H9 (cell line): ENCODE results near the gene NSD1. TPM values are rescaled to one million over a fixed set of nuclear protein-coding genes. Genes with fewer than 3 reads are reported as not detected.
A peak's percentile ranks its signal among the peaks of the same experiment; 100 is the strongest.

Source experiments
- DNase-seq: peaks from one replicate; pipeline ENCODE4 v3.0.0-alpha.2; 2017
- H2AFZ ChIP-seq: one replicate; pipeline ENCODE4 v1.6.1; 2013; ENCODE audit warnings: mild to moderate bottlenecking, low read length, control low read depth, moderate library complexity
- H2AK5ac ChIP-seq: 2 replicates; pipeline ENCODE4 v1.6.1; 2013; ENCODE audit warnings: low read length, control low read depth, mixed read lengths; ENCODE audit not compliant: insufficient read length
- H2BK120ac ChIP-seq: one replicate; pipeline ENCODE4 v1.6.1; 2013; ENCODE audit warnings: low read depth, mild to moderate bottlenecking, low read length, control low read depth, inconsistent platforms; ENCODE audit not compliant: poor library complexity, severe bottlenecking
- H2BK12ac ChIP-seq: 2 replicates; pipeline ENCODE4 v1.6.1; 2013; ENCODE audit warnings: low read length, control low read depth, mixed read lengths, low read depth; ENCODE audit not compliant: insufficient read length
- H2BK15ac ChIP-seq: 2 replicates; pipeline ENCODE4 v1.6.1; 2013; ENCODE audit warnings: low read depth, low read length, control low read depth
- H2BK20ac ChIP-seq: one replicate; pipeline ENCODE4 v1.6.1; 2013; ENCODE audit warnings: low read depth, mild to moderate bottlenecking, low read length, control low read depth, inconsistent platforms; ENCODE audit not compliant: poor library complexity, severe bottlenecking
- H2BK5ac ChIP-seq: 2 replicates; pipeline ENCODE4 v1.6.1; 2013; ENCODE audit warnings: low read length, control low read depth, mixed read lengths; ENCODE audit not compliant: insufficient read length
- H3K14ac ChIP-seq: 2 replicates; pipeline ENCODE4 v1.6.1; 2013; ENCODE audit warnings: low read length, control low read depth; ENCODE audit not compliant: insufficient read depth
- H3K18ac ChIP-seq: 2 replicates; pipeline ENCODE4 v1.6.1; 2013; ENCODE audit warnings: low read depth, mild to moderate bottlenecking, mixed read lengths, low read length, control low read depth; ENCODE audit not compliant: insufficient read length
- H3K23ac ChIP-seq: 2 replicates; pipeline ENCODE4 v1.6.1; 2013; ENCODE audit warnings: low read length, control low read depth, mixed read lengths, low read depth; ENCODE audit not compliant: insufficient read length
- H3K23me2 ChIP-seq: 2 replicates; pipeline ENCODE4 v1.6.1; 2013; ENCODE audit warnings: low read depth, mild to moderate bottlenecking, mixed read lengths, low read length, control low read depth; ENCODE audit not compliant: insufficient read length, poor library complexity, severe bottlenecking
- H3K27ac ChIP-seq: 2 replicates; pipeline ENCODE4 v1.5.1; 2013; ENCODE audit warnings: low read length, control low read depth, mixed read lengths, low read depth; ENCODE audit not compliant: insufficient read length
- H3K27me3 ChIP-seq: 2 replicates; pipeline ENCODE4 v1.6.1; 2013; ENCODE audit warnings: low read length, control low read depth, inconsistent platforms; ENCODE audit not compliant: insufficient read depth
- H3K4ac ChIP-seq: 2 replicates; pipeline ENCODE4 v1.6.1; 2013; ENCODE audit warnings: low read depth, mild to moderate bottlenecking, control low read depth, inconsistent platforms, low read length, moderate library complexity
- H3K4me1 ChIP-seq: 2 replicates; pipeline ENCODE4 v1.6.1; 2013; ENCODE audit warnings: low read length, control low read depth, inconsistent platforms; ENCODE audit not compliant: insufficient read depth
- H3K4me2 ChIP-seq: 2 replicates; pipeline ENCODE4 v1.6.1; 2013; ENCODE audit warnings: low read length, control low read depth, mixed read lengths; ENCODE audit not compliant: insufficient read length, insufficient read depth
- H3K56ac ChIP-seq: 2 replicates; pipeline ENCODE4 v1.6.1; 2013; ENCODE audit warnings: low read depth, mild to moderate bottlenecking, mixed read lengths, low read length, control low read depth; ENCODE audit not compliant: insufficient read length
- H3K79me1 ChIP-seq: 2 replicates; pipeline ENCODE4 v1.6.1; 2013; ENCODE audit warnings: low read depth, mild to moderate bottlenecking, moderate library complexity, low read length, control low read depth, inconsistent platforms; ENCODE audit not compliant: insufficient read depth, poor library complexity, severe bottlenecking
- H3K79me2 ChIP-seq: 2 replicates; pipeline ENCODE4 v1.6.1; 2013; ENCODE audit warnings: low read length, control low read depth, inconsistent platforms; ENCODE audit not compliant: insufficient read depth
- H3K9ac ChIP-seq: 2 replicates; pipeline ENCODE4 v1.6.1; 2013; ENCODE audit warnings: low read length, control low read depth, mixed read lengths; ENCODE audit not compliant: insufficient read length; ENCODE audit errors: extremely low read depth
- H3K9me3 ChIP-seq: one replicate; pipeline ENCODE4 v1.6.1; 2013; ENCODE audit warnings: low read depth, low read length, inconsistent platforms; ENCODE audit not compliant: control insufficient read depth
- H3T11ph ChIP-seq: one replicate; pipeline ENCODE4 v1.6.1; 2013; ENCODE audit warnings: mild to moderate bottlenecking, low read length, control low read depth, inconsistent platforms
- H4K20me1 ChIP-seq: one replicate; pipeline ENCODE4 v1.6.1; 2013; ENCODE audit not compliant: control insufficient read depth, insufficient read length, insufficient read depth
- H4K5ac ChIP-seq: 2 replicates; pipeline ENCODE4 v1.6.1; 2013; ENCODE audit warnings: low read depth, mild to moderate bottlenecking, mixed read lengths, low read length, control low read depth; ENCODE audit not compliant: insufficient read length
- H4K8ac ChIP-seq: replicated peaks from 2 replicates; pipeline ENCODE4 v1.6.1; 2013; ENCODE audit warnings: low read length, control low read depth, mixed read lengths, low read depth; ENCODE audit not compliant: insufficient read length
- H4K91ac ChIP-seq: 2 replicates; pipeline ENCODE4 v1.6.1; 2013; ENCODE audit warnings: low read depth, mild to moderate bottlenecking, moderate library complexity, mixed read lengths, low read length, control low read depth; ENCODE audit not compliant: insufficient read length
- H3K27ac Mint-ChIP-seq, 3 experiments: 2 replicates in 2 of 3; 3 replicates in 1 of 3; pipeline ENCODE4 v1.8.0; 2020 to 2021; ENCODE audit warnings: mixed read lengths in 3 of 3, mild to moderate bottlenecking in 1 of 3, moderate library complexity in 1 of 3
- H3K27me3 Mint-ChIP-seq: 2 replicates; pipeline ENCODE4 v1.8.0; 2021; ENCODE audit warnings: low read depth, mild to moderate bottlenecking, moderate library complexity, mixed read lengths
- H3K36me3 Mint-ChIP-seq, 3 experiments: 2 replicates in 2 of 3; 3 replicates in 1 of 3; pipeline ENCODE4 v1.8.0; 2020 to 2021; ENCODE audit warnings: low read depth in 3 of 3, mixed read lengths in 3 of 3; ENCODE audit not compliant: insufficient read depth in 1 of 3
- H3K4me1 Mint-ChIP-seq, 2 experiments: 2 replicates each; pipeline ENCODE4 v1.8.0; 2020; ENCODE audit warnings: mixed read lengths in 2 of 2
- H3K4me3 Mint-ChIP-seq, 2 experiments: 2 replicates in 1 of 2; 3 replicates in 1 of 2; pipeline ENCODE4 v1.8.0; 2020 to 2021; ENCODE audit warnings: mild to moderate bottlenecking in 2 of 2, mixed read lengths in 2 of 2, moderate library complexity in 1 of 2
- H3K9me3 Mint-ChIP-seq, 2 experiments: 2 replicates in 1 of 2; 3 replicates in 1 of 2; pipeline ENCODE4 v1.8.0; 2020; ENCODE audit warnings: mild to moderate bottlenecking in 2 of 2, mixed read lengths in 2 of 2, moderate library complexity in 1 of 2
- CTCF ChIP-seq: fragments of 200-600 bp; sonication (generic); conservative IDR thresholded peaks from 3 replicates; pipeline ENCODE4 v1.8.0; 2021; ENCODE audit warnings: antibody characterized with exemption, mild to moderate bottlenecking
- total RNA-seq: library from RNA; stranded (reverse); gene quantifications from 2 replicates; pipeline ENCODE4 v1.2.1, GENCODE V29; 2021

The NSD1 gene
- total RNA-seq, 1 experiment from 2014 or later, result 213 TPM

- H3K23me2 ChIP-seq, result no peaks in the 10 kb centered on the region
- H2BK20ac ChIP-seq, result no peak overlapping the region
- H3K27me3 ChIP-seq, result no peaks in the 10 kb centered on the region
- no peak overlapping the region for H3K14ac ChIP-seq
- no peak overlapping the region for H3K4me2 ChIP-seq
- H2BK120ac ChIP-seq, result no peak overlapping the region
- H3K9ac ChIP-seq, result no peak overlapping the region
- no peak overlapping the region for H2AFZ ChIP-seq
- no peak overlapping the region for H2BK12ac ChIP-seq
- H3K27me3 Mint-ChIP-seq, result no peaks in the 10 kb centered on the region
- H4K5ac ChIP-seq, result no peak overlapping the region
- no peak overlapping the region for H4K91ac ChIP-seq
- no peak overlapping the region for H3K27ac ChIP-seq
- H3K4ac ChIP-seq, result no peak overlapping the region
- H3K18ac ChIP-seq, result no peak overlapping the region
- H3K23ac ChIP-seq, result no peak overlapping the region
- H3K4me1 ChIP-seq, result no peaks in the 10 kb centered on the region
- peak overlapping the region in 2 of 3 experiments; percentile 25 to 36; a peak in 2 of 7 replicates for H3K27ac Mint-ChIP-seq
- peaks cover 18% of the 10 kb centered on the region; the same call in 1 of the 2 replicates for H3K79me2 ChIP-seq
- H3K9me3 Mint-ChIP-seq, result no peaks in the 10 kb centered on the region
- DNase-seq, result no peak
- no peak overlapping the region for H3K4me3 Mint-ChIP-seq
- no peak overlapping the region for H3T11ph ChIP-seq
- H4K20me1 ChIP-seq, result no peaks in the 10 kb centered on the region
- no peak for TF ChIP-seq CTCF
- no peak overlapping the region for H2AK5ac ChIP-seq
- peaks cover 7% of the 10 kb centered on the region for H3K79me1 ChIP-seq
- H4K8ac ChIP-seq, result no peak overlapping the region
- no peak overlapping the region for H3K56ac ChIP-seq
- H3K36me3 Mint-ChIP-seq, result peaks cover 22 to 61% (median 57%) of the 10 kb centered on the region in 3 experiments
- H2BK5ac ChIP-seq, result no peak overlapping the region
- H3K4me1 Mint-ChIP-seq, result peaks cover 0 to 4% of the 10 kb centered on the region in 2 experiments; a peak in 1 of 4 replicates
- no peak overlapping the region for H2BK15ac ChIP-seq
- H3K9me3 ChIP-seq, result no peaks in the 10 kb centered on the region
Observed at GRCh38 chr5:177233802-177234201, 100.2 kb downstream of the NSD1 start.
